NCI-H1105 (cell line): Measurements from ENCODE around the gene GNPDA2.
"Not testable (repeated sequence)": the region's sequence is repeated elsewhere in the genome, so short reads cannot be mapped to it uniquely, and the experiment has no call there.

ENCODE experiments used
- DNase-seq: peaks from one replicate; lab custom pipeline; 2025; lab: John Stamatoyannopoulos, UW

The GNPDA2 gene

DNA sequence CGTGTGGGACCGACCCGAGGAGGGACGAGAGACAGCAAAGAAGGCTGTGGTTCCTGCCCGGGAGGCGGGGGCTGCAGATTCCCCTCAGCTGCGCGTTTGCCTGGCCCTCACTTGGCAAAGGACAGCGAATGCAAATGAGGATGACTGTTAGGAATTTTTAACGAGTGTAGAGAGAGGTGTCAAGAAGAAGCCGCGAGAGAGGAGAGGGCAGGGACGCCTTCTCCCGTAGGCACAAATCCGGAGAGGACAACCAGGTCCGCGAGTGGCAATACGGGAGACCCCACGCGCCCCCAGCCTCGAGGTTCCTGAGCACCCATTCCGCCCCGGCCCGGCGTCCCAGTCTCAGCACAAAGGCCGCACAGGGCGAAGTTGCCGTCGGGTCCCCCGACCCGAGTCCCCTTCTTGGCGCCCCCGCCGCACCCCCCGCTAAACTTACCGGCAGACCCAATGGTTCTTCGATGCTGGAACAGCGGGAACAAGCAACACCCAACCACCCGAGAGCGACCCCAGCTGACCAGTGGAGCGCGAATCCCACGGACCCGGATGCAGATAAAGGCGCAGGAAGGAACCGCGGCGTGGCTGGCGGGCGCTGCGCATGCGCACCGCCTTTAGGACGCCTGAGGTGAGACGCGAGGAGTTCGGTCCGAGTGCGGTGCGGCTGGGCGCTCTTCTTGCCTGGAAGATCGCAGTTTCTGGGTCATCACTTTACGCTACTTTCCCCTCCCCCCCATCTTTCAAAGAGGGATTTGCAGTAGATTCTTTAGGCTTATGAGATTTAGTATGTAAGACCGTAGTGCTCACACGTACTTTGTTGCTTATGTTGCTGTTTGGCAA lies at the start of gene GNPDA2:
Gene GNPDA2 (minus strand): TSS at position 519 of the 834 bp plus-strand sequence. CDS start 4,349 bp downstream, outside the sequence.
- DNase-seq: peak; percentile 66

- DNase-seq: no peak
These were observed 46.0 kb upstream of the GNPDA2 start for GRCh38 chr4:44772340-44772739.

DNA sequence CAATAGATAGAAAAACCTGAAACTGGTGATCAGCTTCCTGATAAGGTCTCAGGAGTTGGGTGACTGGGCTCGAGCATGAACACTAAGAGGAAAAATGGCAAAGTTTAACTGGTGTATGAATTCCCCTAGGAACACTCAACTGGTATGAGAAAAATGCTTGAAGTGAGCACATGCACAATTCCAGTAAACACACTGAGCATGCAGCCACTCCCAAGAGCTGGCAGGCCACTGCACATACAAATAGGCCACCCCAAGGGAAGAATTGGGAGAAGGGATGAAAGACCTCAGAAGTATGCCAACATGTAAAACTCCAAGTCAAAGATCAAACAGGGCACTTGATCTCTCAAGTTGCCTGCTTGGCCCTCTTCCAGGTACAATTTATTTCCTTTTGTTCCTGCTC lies 45.4 kb upstream of the GNPDA2 start:
- no peak for DNase-seq

DNA sequence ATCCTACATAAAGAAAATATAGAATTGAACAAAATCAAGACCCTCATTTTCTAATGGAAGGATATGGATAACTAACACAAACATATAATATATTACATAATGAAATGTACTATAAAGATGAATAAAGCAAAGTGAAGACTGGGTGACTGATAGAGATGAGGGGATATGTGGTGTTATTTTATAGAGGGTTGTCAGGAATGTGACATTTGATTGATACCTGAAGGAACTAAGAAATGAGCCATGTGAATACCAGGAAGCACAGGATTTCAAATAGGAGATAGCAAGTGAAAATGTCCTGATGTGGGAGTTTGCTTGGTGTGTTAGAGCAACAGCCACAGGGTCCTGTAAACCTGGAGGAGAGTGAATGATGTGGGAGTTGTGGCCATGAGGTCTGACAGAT lies 40.1 kb upstream of the GNPDA2 start:
- DNase-seq: no peak

DNA sequence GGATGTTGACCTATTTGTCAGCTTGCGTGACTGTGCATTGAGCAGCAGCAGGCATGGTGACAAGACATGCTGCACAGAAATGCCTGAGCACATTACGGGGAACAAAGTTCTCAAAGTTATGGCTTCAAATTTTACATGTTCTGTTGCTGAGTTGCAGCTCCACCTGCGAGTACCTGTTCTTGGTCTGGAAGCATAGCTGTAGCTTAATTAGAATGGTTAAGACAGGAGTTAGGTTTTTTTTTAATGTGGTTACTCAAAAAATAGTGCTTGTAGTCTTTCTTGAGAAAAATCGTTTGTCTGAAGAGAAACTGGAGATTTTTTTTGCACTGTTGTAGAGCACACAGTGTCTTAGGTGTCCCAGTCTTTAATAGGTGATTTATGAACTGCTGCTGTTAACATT lies 38.8 kb upstream of the GNPDA2 start:
- DNase-seq: no peak

DNA sequence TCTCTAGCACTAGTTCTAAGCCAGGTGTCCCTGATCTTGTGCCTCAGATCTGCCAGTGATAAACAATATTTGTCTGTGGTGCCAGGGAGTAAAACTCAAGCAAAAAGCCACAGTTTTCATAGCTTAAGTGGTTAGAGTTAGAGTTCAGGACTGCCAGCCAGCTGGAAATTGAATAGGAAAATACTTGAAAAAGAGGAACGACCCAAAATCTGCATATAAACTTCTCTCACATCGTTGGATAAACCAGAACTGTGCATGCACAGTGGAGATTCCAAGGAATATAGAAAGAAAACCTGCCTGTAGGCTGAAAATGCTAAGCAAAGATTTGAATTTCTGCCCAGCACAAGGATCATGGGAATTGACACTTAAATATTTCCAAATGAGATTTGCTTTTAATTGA lies 35.0 kb upstream of the GNPDA2 start:
- no peak for DNase-seq

- peak; percentile 7 for DNase-seq
These were observed 34.0 kb upstream of the GNPDA2 start for GRCh38 chr4:44760142-44760898.

DNA sequence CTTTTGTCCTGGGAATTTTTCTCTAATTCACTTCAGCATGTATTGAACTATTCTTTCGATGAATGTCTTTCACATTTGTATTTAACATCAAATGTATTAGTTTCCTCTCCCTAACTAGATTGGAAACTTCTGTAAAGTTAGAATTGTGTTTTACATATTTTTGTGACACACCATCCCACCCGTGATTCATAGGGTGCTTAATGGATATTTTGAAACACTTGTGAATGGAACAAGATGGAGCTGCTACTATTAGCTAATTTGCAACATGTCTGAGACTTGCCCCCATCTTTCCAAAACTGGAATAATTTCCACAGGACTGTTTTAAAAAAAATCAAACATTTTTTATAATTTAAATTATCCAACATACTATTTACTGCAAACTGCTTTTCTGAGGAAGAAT lies 30.2 kb upstream of the GNPDA2 start:
- DNase-seq: no peak

- DNase-seq: no peak
These were observed 13.8 kb upstream of the GNPDA2 start for GRCh38 chr4:44740201-44740600.

- no peak for DNase-seq
These were observed 12.3 kb upstream of the GNPDA2 start for GRCh38 chr4:44738615-44739014.

DNA sequence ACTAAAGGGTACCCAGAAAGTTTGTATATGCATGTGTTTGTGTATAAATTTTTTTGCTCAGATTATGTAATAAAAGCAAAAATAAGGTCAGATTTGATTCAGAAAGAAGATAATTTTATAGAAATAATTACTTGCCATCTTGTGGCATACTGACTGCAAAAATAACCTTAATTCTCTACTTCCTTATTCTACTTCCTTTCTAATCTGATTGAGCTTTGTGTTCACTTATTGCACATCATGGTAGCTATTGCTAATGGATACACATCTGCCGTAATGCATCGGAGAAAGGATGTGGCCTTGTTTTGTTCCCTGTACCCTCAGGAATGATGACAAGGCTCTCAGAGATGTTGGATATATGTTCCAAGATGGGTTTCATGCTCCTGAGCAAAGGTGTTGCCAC lies 10.5 kb upstream of the GNPDA2 start:
- DNase-seq: no peak

GRCh38 chr4:44728694-44729093 lies 2.3 kb upstream of the GNPDA2 start:
- not testable (repeated sequence) for DNase-seq

GRCh38 chr4:44727471-44727870 lies 1.1 kb upstream of the GNPDA2 start:
- no peak for DNase-seq

DNA sequence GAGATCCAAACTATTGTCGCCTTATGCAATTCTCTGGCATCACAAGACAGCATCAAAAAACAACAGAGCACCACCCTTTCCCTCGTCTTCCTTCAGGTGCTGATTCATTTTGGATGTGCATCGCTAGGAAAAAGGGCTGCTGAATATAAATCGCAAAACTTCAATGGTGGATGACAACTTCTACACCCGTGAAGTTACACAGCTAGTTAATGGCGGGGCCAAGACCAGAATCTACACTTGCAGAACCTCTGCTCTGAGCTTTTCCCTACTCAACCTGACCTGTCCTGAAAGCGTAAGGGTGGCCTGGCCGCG lies 674 bp downstream of the GNPDA2 start:
- DNase-seq: no peak

DNA sequence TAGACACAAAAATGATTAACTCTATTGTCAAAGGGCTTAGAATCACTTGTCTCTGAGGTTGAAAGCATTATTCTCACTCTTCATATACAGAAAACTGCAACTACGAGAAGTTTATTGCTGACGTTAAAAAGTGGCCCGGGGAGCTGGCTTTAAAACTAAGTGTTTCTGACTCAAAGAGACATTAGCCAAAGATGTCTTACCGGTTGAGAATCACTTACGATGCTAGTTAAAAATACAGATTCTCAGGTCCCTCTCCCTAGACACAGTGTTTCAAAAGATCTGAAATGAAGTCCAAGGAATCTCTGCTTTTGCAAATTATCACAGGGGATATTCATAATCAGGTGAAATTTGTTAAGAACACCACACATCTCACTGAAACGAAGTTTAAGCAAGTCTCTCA lies 1.2 kb downstream of the GNPDA2 start:
- DNase-seq: peak; percentile 19

DNA sequence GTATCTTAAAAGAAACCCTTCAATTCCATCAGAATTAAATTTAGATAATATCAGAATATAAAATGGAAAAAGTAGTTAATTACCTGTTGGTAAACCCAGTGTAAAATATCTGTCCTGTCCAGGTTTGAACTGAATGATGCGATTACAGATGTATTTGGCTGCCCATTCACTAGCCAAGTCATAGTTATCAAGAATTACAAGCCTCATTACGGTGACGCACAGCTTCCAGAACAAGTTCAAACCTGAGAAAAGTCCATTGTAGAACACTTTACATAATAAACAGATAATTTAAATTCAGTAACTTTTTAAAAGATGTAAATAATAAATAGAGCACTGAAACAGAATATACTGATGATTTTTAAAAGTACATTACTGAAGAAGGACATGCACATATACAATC lies 4.4 kb downstream of the GNPDA2 start:
- DNase-seq: no peak

GRCh38 chr4:44720371-44720770 lies 6.0 kb downstream of the GNPDA2 start:
- DNase-seq: peak; percentile 79

DNA sequence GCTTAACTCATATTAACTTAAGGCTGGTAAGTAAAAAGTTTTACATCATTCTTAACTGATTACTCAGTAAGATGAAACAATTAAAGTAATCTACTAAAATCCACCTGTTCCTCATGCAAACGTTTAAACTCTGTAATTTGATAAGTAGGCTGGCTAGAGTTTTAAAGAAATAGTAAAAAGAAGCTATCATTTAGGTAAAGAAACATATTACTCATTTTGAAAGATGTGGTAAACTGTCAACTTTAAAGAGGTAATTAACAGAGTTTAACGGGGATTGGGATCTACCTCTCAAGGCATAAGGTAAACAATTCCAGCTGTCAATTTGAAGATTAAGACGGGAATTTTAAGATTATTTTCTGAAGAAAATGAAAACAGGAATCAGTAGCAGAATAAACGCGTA lies 9.8 kb downstream of the GNPDA2 start:
- no peak for DNase-seq

GRCh38 chr4:44713125-44713524 lies 13.2 kb downstream of the GNPDA2 start:
- DNase-seq: no peak

DNA sequence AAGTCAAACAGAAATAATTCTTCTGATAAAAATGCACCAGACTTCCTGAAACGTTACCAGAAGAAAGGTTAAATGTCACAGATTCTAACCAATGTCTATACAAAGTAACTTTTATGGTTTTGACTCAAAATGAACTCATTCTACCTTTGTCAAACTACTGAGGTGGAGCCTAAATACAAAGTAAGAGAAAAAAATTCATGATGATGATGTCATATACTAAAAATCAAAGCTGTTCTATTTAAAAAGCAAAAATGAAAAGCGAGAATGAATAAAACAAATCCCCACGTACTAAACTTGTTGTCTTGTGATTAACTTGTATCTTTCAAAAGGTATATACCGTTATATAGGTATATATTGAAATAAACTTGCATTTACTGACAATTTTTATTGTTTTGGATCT lies 21.7 kb downstream of the GNPDA2 start:
- DNase-seq: no peak

- DNase-seq: no peak
These were observed 25.3 kb downstream of the GNPDA2 start for GRCh38 chr4:44701037-44701436.

GRCh38 chr4:44700427-44700826 lies 25.9 kb downstream of the GNPDA2 start:
- no peak for DNase-seq

DNA sequence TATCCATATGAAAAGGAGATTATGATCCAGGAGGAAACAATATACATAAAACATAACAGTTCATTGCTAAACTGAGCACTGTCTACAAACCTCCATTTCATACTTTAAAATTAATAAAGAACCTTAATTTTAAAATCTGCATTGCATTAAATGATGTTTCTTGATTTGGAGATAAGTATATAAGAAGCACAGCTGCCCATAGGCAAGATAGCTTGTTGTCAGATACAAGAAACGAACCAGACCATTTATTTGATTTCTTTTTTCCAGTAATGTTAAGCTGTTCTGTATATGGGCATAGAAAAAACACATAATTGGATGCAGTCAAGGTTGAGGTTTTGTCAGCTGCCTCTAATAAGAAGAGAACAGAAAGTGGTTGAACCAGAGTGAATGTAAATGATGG lies 41.7 kb downstream of the GNPDA2 start:
- DNase-seq: no peak

- DNase-seq: no peak
These were observed 47.3 kb downstream of the GNPDA2 start for GRCh38 chr4:44679060-44679459.
